Suppressor macrophage treated with lipopolysaccharide for 1 hour (primary cell): ENCODE data around the gene TMEM244.
"Not testable (repeated sequence)": the region's sequence is repeated elsewhere in the genome, so short reads cannot be mapped to it uniquely, and the experiment has no call there.

ENCODE experiments used
- DNase-seq, 3 donors: peaks; one replicate each; pipeline ENCODE4 v3.0.0-alpha.2; 2020 to 2022

TMEM244 gene

GRCh38 chr6:129866688-129867087 is 5.6 kb upstream of the TMEM244 start:
- no peak for DNase-seq

- DNase-seq, result no peak
Observed at GRCh38 chr6:129866256-129866655, 5.1 kb upstream of the TMEM244 start.

GRCh38 chr6:129865013-129865412 is 3.9 kb upstream of the TMEM244 start:
- no peak for DNase-seq

- DNase-seq, result no peak
Observed at GRCh38 chr6:129863664-129864063, 2.5 kb upstream of the TMEM244 start.

- no peak for DNase-seq
Observed at GRCh38 chr6:129859524-129859923, 1.6 kb downstream of the TMEM244 start.

- DNase-seq, result no peak
Observed at GRCh38 chr6:129857838-129858237, 3.3 kb downstream of the TMEM244 start.

- no peak for DNase-seq
Observed at GRCh38 chr6:129853996-129854711, 7.0 kb downstream of the TMEM244 start.

GRCh38 chr6:129852257-129852858 is 8.8 kb downstream of the TMEM244 start:
- DNase-seq, result no peak

GRCh38 chr6:129849456-129849855 is 11.7 kb downstream of the TMEM244 start:
- DNase-seq, result peak in 1 of 3 donors; percentile 3

- no peak for DNase-seq
Observed at GRCh38 chr6:129846761-129847160, 14.4 kb downstream of the TMEM244 start.

- no peak for DNase-seq
Observed at GRCh38 chr6:129845696-129846095, 15.4 kb downstream of the TMEM244 start.

- no peak for DNase-seq
Observed at GRCh38 chr6:129844118-129844891, 16.8 kb downstream of the TMEM244 start.

GRCh38 chr6:129843573-129843972 is 17.5 kb downstream of the TMEM244 start:
- DNase-seq, result no peak

GRCh38 chr6:129842881-129843409 is 18.2 kb downstream of the TMEM244 start:
- no peak for DNase-seq

GRCh38 chr6:129842137-129842536 is 19.0 kb downstream of the TMEM244 start:
- no peak for DNase-seq

- DNase-seq, result not testable (repeated sequence)
Observed at GRCh38 chr6:129839562-129839961, 21.6 kb downstream of the TMEM244 start.

- no peak for DNase-seq
Observed at GRCh38 chr6:129835691-129836090, 25.4 kb downstream of the TMEM244 start.

- no peak for DNase-seq
Observed at GRCh38 chr6:129832299-129832698, 28.8 kb downstream of the TMEM244 start.

- no peak for DNase-seq
Observed at GRCh38 chr6:129828229-129828628, 32.9 kb downstream of the TMEM244 start.

GRCh38 chr6:129818251-129818650 is 42.9 kb downstream of the TMEM244 start:
- DNase-seq, result no peak

- DNase-seq, result no peak
Observed at GRCh38 chr6:129817821-129818220, 43.3 kb downstream of the TMEM244 start.

- DNase-seq, result no peak
Observed at GRCh38 chr6:129817332-129817731, 43.8 kb downstream of the TMEM244 start.

- DNase-seq, result no peak
Observed at GRCh38 chr6:129812145-129812777, 48.9 kb downstream of the TMEM244 start.
